Measurements from ENCODE around the gene SLC13A4.
"Not testable (repeated sequence)": the region's sequence is repeated elsewhere in the genome, so short reads cannot be mapped to it uniquely, and the experiment has no call there.

DNA sequence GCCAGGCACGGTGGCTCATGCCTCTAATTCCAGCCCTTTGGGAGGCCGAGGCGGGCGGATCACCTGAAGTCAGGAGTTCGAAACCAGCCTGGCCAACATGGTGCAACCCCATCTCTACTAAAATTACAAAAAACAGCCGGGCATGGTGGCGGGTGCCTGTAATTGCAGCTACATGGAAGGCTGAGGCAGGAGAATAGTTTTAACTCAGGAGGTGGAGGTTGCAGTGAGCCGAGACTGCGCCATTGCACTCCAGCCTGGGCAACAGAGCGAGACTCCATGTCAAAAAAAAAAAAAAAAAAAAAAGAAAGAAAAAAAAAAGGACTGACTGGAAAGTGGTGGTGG, 9.3 kb upstream of the SLC13A4 start:
- TF ChIP-seq, protein P1, sequence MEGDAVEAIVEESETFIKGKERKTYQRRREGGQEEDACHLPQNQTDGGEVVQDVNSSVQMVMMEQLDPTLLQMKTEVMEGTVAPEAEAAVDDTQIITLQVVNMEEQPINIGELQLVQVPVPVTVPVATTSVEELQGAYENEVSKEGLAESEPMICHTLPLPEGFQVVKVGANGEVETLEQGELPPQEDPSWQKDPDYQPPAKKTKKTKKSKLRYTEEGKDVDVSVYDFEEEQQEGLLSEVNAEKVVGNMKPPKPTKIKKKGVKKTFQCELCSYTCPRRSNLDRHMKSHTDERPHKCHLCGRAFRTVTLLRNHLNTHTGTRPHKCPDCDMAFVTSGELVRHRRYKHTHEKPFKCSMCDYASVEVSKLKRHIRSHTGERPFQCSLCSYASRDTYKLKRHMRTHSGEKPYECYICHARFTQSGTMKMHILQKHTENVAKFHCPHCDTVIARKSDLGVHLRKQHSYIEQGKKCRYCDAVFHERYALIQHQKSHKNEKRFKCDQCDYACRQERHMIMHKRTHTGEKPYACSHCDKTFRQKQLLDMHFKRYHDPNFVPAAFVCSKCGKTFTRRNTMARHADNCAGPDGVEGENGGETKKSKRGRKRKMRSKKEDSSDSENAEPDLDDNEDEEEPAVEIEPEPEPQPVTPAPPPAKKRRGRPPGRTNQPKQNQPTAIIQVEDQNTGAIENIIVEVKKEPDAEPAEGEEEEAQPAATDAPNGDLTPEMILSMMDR (IDR thresholded peaks at IDR 0.05; ENCODE audit: insufficient read depth, low read depth, low read length): not testable (repeated sequence)
- not testable (repeated sequence) for TF ChIP-seq EZH2 (IDR thresholded peaks at IDR 0.05; ENCODE audit: insufficient read depth, low read length)

All from astrocyte (in vitro differentiated cells and primary cell).